Left cardiac atrium (tissue), 4 donors: ENCODE data around the gene SRRM5. TPM values are rescaled to one million over a fixed set of nuclear protein-coding genes. Genes with fewer than 3 reads are reported as not detected.

Experiments
- ATAC-seq, 2 donors: fragments of 200-7000 bp; cut with Tn5 transposase; one replicate each; pipeline ENCODE4 v1.9.1; 2020; ENCODE audit warnings: mild to moderate bottlenecking in 2 of 2, moderate library complexity in 2 of 2
- DNase-seq: peaks from one replicate; pipeline ENCODE4 v3.0.0-alpha.2; 2020
- intact Hi-C, 2 donors: fragments of 100-400 bp; cut with DNase I; formaldehyde crosslinking; loops; one replicate each; pipeline versions ENCODE4 v1.14.1 to v1.15.1; 2022 to 2023
- total RNA-seq, 2 donors: library from RNA; stranded (reverse); fragmentation: NEBNext Ultra II Directional; extraction: Animal tissue kit (Norgen Biotek cat#: 25700); gene quantifications; one replicate each; pipeline ENCODE4 v1.2.1, GENCODE V29; 2021
- donor health status: DM: no; HTN: yes; CAD: no.
- donor health status: DM: no; HTN: yes; CAD: no; lungs with severe emphysema.
- donor health status: DM: yes; HTN: yes; CAD: no.
- donor health status: Dilated cardiomyopathy.

The SRRM5 gene
- total RNA-seq, 2 donors from 2014 or later: 0.10 to 0.18 TPM

DNA sequence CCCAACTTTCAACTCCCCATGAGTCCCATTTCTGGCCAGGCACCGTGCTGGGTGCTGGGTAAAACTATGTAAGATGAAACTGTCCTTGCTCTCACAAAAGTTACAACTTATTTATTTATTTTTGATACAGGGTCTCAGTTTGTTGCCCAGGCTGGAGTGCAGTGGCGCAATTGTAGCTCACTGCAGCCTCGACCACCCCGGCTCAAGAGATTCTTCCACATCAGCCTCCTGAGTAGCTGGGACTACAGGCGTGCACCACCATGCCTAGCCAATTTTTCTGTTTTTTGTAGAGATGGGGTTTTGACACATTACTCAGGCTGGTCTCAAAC is 40.6 kb downstream of the SRRM5 start:
- DNase-seq (no peak), ATAC-seq (no peak)
- intact Hi-C loops: loop anchor here (5.0 to 10.0 kb wide), 3 partner anchors 98 to 208 kb away; no protein-coding TSS in a partner anchor

DNA sequence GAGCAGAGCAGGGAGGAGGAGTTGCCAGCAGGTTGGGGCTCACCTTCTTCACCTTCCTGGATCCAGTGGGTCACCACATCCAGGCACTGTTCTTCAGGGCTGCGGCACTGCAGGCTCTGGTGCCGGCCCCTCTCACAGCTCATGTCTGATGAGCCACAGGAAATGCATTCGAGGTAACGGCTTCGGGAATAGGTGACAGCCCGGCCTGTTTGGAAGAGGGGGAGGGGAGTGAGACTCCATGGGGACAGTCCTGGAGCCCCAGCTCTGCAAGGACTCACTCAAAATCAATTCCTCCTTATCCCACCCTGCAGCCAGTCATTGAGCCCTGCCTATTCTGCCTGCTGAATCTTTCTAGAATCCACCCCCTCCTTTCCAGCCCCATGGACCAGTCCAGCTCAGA is 44.5 kb downstream of the SRRM5 start:
- intact Hi-C loops: loop anchor here (10.0 kb wide), 2 partner anchors 102 to 212 kb away; no protein-coding TSS in a partner anchor
- no peak for ATAC-seq

DNA sequence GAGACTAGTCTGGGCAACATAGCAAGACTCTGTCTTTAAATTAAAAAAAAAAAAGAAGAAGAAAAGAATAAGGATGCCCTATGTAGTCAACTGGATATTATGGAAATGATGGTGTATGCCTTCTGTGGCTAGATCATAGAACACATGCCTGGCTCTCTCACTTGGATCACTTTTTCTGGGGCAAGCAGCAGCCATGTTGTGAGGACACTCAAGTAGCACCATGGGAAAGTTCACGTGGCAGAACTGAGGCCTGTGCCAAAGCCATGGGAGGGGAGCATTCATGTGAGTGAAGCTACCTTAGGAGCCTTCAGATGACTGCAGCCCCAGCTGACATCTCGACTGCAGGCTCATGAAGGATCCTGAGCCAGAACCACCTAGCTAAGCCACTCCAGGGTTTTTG is 46.1 kb downstream of the SRRM5 start:
- DNase-seq: no peak
- no peak for ATAC-seq
- intact Hi-C loops: loop anchor here (10.0 kb wide), 2 partner anchors 103 to 213 kb away; no protein-coding TSS in a partner anchor

More for the DNA sequence above, 44.5 kb downstream of the SRRM5 start:
- DNase-seq: no peak

DNA sequence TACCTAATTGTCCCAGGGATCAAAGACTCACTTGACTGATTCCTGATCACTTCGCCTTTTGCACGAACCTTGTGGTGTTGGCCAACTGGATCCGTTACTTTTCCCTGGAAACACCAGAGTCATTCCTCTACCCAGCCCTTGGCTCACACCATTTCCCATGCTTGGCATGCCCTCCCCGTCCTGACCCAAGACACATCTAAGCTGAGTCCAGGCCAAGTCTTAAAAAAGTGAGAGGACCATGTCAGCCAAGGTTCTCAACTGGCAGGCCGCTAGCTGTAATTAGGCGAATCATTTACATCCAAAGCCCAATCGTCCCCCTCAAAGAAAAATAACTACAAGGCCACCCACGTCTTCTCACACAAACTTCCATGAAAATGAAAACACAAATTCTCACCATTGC is 46.6 kb downstream of the SRRM5 start:
- ATAC-seq (no peak), DNase-seq (no peak)
- intact Hi-C loops: loop anchor here (10.0 kb wide), 2 partner anchors 104 to 214 kb away; no protein-coding TSS in a partner anchor

DNA sequence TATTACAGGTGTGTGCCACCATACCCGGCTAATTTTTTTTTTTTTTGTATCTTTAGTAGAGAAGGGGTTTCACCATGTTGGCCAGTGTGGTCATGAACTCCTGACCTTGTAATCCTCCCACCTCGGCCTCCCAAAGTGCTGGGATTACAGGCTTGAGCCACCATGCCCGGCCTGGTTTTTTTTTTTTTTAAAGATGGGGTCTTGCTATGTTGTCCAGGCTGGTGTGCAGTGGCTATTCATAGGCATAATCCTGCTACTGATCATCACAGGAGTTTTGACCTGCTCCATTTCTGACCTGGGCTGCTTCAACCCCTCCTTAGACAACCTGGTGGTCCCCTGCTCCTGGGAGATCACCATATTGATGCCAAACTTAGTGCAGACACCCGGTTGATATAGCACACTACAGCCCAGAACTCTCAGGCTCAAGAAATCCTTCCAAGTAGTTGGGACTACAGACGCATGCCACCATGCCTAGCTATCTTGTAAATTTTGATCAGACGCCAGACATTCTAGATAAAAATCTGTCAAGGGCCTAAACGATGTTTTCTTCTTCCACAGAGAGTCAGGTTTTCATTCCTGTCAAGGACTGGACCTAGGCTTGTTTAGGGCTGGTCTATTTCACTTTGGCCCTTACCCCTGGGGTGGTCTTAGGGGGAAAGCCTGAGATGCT is 48.5 kb downstream of the SRRM5 start:
- ATAC-seq (no peak), DNase-seq (no peak)
- intact Hi-C loops: no loop called here

DNA sequence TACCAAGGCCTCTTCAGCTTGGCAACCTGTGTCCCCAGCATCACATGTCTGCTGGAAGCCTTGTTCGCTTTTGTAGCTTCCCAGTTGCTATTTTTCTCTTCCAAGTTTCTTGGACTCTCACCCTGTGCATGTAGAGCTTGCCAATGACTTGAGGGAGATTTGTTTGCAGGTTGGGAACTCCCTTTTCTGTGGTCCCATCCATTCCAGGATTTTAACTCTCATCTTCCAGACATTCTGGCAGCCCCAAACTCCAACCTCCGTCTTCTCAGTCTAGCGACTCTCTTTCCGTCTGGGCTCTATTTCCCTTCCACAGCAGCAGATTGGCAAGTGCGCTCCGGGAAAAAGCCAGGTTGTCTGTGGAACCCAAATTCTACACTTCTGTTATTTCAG is 49.1 kb downstream of the SRRM5 start:
- no peak for DNase-seq
- intact Hi-C loops: no loop called here

DNA sequence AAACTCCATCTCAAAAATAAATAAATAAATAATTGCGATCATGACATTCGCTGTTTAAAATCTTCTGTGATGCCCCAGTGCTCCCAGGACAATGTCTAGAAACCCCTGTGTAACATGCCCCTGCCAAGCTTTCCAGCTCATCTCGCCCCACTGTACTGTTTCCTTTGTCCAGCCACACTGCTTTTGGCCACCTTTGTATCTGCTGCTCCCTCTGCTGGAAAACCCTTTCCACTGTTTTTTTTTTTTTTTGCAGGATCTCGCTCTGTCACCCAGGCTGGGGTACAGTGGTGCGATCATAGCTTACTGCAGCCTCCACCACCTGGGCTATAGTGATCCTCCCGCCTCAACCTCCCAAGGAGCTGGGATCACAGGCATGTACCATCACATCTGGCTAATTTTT is 50.6 kb downstream of the SRRM5 start:
- intact Hi-C loops: no loop called here
- no peak for DNase-seq
- no peak for ATAC-seq

More for the DNA sequence above, 49.1 kb downstream of the SRRM5 start:
- no peak for ATAC-seq

DNA sequence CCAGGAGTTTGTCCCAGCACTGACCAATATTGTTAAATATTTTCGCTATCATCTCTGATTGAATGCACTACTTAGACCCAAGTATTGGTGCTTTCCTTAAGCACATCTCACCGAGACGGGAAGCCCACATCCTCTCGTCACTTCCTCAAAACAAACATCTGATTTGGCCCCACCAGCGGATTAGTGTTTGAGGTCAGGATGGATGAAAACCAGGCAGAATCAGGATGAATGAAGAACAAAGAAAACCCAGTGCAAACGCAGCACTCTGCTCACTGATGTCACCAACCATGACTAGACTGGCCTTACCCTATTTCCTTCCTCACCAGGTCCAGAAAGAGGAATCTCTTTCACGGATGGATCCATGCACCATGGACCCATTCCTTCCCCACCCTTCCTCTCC is 52.1 kb downstream of the SRRM5 start:
- intact Hi-C loops: no loop called here
- ATAC-seq: no peak
- DNase-seq: peak; percentile 32

Other genes with a start within 250 kb of the SRRM5 start
- gene TEX101, start 197.2 kb upstream of the SRRM5 start, total RNA-seq: not detected
- under 1 TPM; 0.35 to 0.42 TPM for gene LYPD3, start 146.5 kb upstream of the SRRM5 start, total RNA-seq
- 1 to 10 TPM; 7.3 to 7.4 TPM for gene PHLDB3, start 107.3 kb upstream of the SRRM5 start, total RNA-seq
- 10 to 100 TPM; 13.7 to 17.9 TPM for gene ETHE1, start 84.9 kb upstream of the SRRM5 start, total RNA-seq
- 1 to 10 TPM; 1.1 to 1.6 TPM for gene ZNF575, start 78.9 kb upstream of the SRRM5 start, total RNA-seq
- gene XRCC1, start 36.6 kb upstream of the SRRM5 start, total RNA-seq: 10 to 100 TPM; 14.0 to 17.4 TPM
- gene PINLYP, start 36.3 kb upstream of the SRRM5 start, total RNA-seq: 1 to 10 TPM; 3.2 to 4.0 TPM
- gene IRGQ, start 16.0 kb upstream of the SRRM5 start, total RNA-seq: 10 to 100 TPM; 18.3 to 27.8 TPM
- gene ZNF576, start 15.5 kb upstream of the SRRM5 start, total RNA-seq: 10 to 100 TPM; 10.7 to 12.3 TPM
- gene ZNF428, start 7.5 kb downstream of the SRRM5 start, total RNA-seq: 10 to 100 TPM; 34.2 to 38.7 TPM
- gene CADM4, start 27.8 kb downstream of the SRRM5 start, total RNA-seq: 10 to 100 TPM; 10.1 to 13.7 TPM
- 10 to 100 TPM in 1 of 2 donors, 1 to 10 TPM in 1; 8.9 to 19.2 TPM for gene PLAUR, start 58.1 kb downstream of the SRRM5 start, total RNA-seq
- gene IRGC, start 104.0 kb downstream of the SRRM5 start, total RNA-seq: not detected
- 10 to 100 TPM; 19.4 to 22.1 TPM for gene SMG9, start 142.9 kb downstream of the SRRM5 start, total RNA-seq
- gene KCNN4, start 168.9 kb downstream of the SRRM5 start, total RNA-seq: 1 to 10 TPM in 1 of 2 donors, under 1 TPM in 1; 0.71 to 1.4 TPM
- gene LYPD5, start 190.4 kb downstream of the SRRM5 start, total RNA-seq: 1 to 10 TPM; 1.3 to 2.1 TPM
- 10 to 100 TPM in 1 of 2 donors, 1 to 10 TPM in 1; 9.5 to 10.7 TPM for gene ZNF283, start 215.2 kb downstream of the SRRM5 start, total RNA-seq